Measurements from ENCODE around the gene SHB.

The SHB gene

DNA sequence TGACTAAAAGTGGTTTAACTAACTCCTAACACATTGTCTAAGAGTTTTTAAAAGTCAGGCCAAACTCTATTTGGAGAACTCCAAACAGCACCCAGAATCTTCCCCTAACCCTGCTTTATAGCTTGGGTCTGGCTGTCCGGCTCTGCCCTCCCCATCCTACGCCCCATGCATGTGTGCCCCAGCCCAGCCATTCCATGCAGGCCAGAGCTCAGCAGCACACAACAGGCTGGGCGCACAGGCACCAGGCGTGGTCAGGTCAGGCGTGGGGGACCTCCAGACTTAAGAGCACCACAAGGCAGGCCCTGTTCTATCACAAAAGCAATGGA, 31.1 kb downstream of the SHB start:
- H3K4me3 ChIP-seq (ENCODE audit: low read depth, low read length), result no peak overlapping the region
- H3K27ac ChIP-seq (ENCODE audit: extremely low read depth, low read depth, low read length), result no peak overlapping the region
- TF ChIP-seq ZNF2 (tag by site-specific recombination; IDR thresholded peaks at IDR 0.05) (no peak), ZNF37A (tag by site-specific recombination; IDR thresholded peaks at IDR 0.05) (no peak)
- TF ChIP-seq, protein P1, sequence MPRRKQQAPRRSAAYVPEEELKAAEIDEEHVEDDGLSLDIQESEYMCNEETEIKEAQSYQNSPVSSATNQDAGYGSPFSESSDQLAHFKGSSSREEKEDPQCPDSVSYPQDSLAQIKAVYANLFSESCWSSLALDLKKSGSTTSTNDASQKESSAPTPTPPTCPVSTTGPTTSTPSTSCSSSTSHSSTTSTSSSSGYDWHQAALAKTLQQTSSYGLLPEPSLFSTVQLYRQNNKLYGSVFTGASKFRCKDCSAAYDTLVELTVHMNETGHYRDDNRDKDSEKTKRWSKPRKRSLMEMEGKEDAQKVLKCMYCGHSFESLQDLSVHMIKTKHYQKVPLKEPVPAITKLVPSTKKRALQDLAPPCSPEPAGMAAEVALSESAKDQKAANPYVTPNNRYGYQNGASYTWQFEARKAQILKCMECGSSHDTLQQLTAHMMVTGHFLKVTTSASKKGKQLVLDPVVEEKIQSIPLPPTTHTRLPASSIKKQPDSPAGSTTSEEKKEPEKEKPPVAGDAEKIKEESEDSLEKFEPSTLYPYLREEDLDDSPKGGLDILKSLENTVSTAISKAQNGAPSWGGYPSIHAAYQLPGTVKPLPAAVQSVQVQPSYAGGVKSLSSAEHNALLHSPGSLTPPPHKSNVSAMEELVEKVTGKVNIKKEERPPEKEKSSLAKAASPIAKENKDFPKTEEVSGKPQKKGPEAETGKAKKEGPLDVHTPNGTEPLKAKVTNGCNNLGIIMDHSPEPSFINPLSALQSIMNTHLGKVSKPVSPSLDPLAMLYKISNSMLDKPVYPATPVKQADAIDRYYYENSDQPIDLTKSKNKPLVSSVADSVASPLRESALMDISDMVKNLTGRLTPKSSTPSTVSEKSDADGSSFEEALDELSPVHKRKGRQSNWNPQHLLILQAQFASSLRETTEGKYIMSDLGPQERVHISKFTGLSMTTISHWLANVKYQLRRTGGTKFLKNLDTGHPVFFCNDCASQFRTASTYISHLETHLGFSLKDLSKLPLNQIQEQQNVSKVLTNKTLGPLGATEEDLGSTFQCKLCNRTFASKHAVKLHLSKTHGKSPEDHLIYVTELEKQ (tag by site-specific recombination; IDR thresholded peaks at IDR 0.05; ENCODE audit: borderline replicate concordance), result no peak
- H3K36me3 ChIP-seq (ENCODE audit: control insufficient read depth in 2 of 2, insufficient read depth in 1 of 2, low read length in 2 of 2), result peaks cover 0 to 10% of the 10 kb centered on the region in 2 experiments; a peak in 1 of 3 replicates
- POLR2A ChIA-PET, result no interaction called here
- H3K9me3 ChIP-seq (ENCODE audit: control insufficient read depth, insufficient read depth, low read depth, low read length), result no peaks in the 10 kb centered on the region
- CTCF ChIA-PET, result no interaction called here
- no peaks in the 10 kb centered on the region for H3K4me1 ChIP-seq (ENCODE audit: control insufficient read depth, insufficient read depth, low read length)

DNA sequence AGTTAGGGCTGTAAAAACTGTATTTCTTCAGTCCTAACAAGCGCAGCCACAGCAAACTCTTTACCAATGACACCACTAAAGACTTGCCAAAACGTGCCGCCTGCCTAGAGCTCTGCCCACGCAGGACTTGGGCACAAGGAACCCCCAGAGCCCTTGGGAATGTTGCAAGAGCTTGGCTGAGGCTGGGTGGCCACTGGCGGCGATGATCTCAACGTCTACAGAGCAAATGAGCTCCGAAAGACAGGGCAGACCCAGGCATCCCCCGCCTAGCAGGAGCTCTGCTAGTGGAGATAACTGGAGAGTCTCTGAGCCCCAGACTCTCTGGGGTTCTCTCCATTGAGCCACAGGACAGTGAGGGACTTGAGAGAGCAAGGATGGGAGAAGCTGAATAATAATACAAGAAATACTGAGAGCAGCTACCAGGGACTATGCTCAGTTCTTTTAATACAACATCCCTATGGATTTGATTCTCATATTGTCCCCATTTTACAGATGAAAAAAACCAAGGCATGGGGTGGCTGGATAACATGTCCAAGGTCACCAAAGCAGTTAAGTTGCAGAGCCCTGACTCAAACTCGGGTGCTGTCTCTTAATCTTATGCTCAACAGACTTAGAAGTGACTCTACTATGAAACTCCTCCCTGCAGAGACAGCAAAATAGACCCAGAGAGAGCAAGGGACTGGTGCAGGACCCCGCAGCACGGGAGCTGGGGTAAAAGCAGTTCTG, 32.5 kb downstream of the SHB start:
- CTCF ChIA-PET, result interaction anchor here (1.0 to 1.2 kb wide), 2 partner anchors 9 to 123 kb away, joined by 4 to 5 read pairs; no protein-coding TSS in a partner anchor
- peaks cover 0 to 10% of the 10 kb centered on the region in 2 experiments; a peak in 1 of 3 replicates for H3K36me3 ChIP-seq (ENCODE audit: control insufficient read depth in 2 of 2, insufficient read depth in 1 of 2, low read length in 2 of 2)
- H3K4me3 ChIP-seq (ENCODE audit: low read depth, low read length), result no peak overlapping the region
- H3K27ac ChIP-seq (ENCODE audit: extremely low read depth, low read depth, low read length), result no peak overlapping the region
- H3K9me3 ChIP-seq (ENCODE audit: control insufficient read depth, insufficient read depth, low read depth, low read length), result no peaks in the 10 kb centered on the region
- POLR2A ChIA-PET, result interaction anchor here (0.7 kb wide), 1 partner anchor 10 kb away, joined by 3 read pairs; no protein-coding TSS in a partner anchor
- TF ChIP-seq SP2 (tag by site-specific recombination; IDR thresholded peaks at IDR 0.05), result no peak
- TF ChIP-seq ZNF510 (tag by site-specific recombination; IDR thresholded peaks at IDR 0.05; ENCODE audit: insufficient replicate concordance), result no peak
- no peaks in the 10 kb centered on the region for H3K4me1 ChIP-seq (ENCODE audit: control insufficient read depth, insufficient read depth, low read length)

DNA sequence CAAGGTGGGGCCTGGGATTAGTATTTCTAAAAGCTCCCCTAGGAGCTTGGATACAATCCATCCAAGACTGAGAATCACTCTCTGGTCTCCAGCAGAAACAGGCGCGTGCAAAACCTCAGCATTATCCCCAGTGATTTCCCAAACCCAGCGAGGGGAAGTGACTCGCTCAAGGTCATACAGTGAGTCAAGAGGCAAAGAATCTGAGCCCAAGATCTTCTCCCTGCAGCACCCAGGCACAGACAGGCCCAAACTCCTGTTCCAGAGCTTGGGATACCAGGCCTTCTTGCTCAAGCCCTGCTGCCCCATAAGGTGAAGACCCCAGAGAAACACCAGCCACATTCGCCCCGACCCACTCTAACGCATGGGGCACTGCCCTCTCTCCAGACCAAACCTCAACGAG, 33.2 kb downstream of the SHB start:
- no peaks in the 10 kb centered on the region for H3K4me1 ChIP-seq (ENCODE audit: control insufficient read depth, insufficient read depth, low read length)
- H3K4me3 ChIP-seq (ENCODE audit: low read depth, low read length), result no peak overlapping the region
- H3K9me3 ChIP-seq (ENCODE audit: control insufficient read depth, insufficient read depth, low read depth, low read length), result no peaks in the 10 kb centered on the region
- TF ChIP-seq ZNF791 (tag by site-specific recombination; IDR thresholded peaks at IDR 0.05), result no peak
- TF ChIP-seq GLIS1 (tag by site-specific recombination; IDR thresholded peaks at IDR 0.05), result peak; percentile 48; the same call in 1 of the 2 replicates
- TF ChIP-seq, protein P2, sequence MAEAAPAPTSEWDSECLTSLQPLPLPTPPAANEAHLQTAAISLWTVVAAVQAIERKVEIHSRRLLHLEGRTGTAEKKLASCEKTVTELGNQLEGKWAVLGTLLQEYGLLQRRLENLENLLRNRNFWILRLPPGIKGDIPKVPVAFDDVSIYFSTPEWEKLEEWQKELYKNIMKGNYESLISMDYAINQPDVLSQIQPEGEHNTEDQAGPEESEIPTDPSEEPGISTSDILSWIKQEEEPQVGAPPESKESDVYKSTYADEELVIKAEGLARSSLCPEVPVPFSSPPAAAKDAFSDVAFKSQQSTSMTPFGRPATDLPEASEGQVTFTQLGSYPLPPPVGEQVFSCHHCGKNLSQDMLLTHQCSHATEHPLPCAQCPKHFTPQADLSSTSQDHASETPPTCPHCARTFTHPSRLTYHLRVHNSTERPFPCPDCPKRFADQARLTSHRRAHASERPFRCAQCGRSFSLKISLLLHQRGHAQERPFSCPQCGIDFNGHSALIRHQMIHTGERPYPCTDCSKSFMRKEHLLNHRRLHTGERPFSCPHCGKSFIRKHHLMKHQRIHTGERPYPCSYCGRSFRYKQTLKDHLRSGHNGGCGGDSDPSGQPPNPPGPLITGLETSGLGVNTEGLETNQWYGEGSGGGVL (tag by site-specific recombination; IDR thresholded peaks at IDR 0.05), result no peak
- TF ChIP-seq ZNF658 (tag by site-specific recombination; IDR thresholded peaks at IDR 0.05), result no peak
- TF ChIP-seq ZNF324 (tag by site-specific recombination; IDR thresholded peaks at IDR 0.05), result no peak
- POLR2A ChIA-PET, result interaction anchor here (0.7 kb wide), 1 partner anchor 10 kb away, joined by 3 read pairs; no protein-coding TSS in a partner anchor
- CTCF ChIA-PET, result interaction anchor here (1.0 to 1.2 kb wide), 2 partner anchors 9 to 122 kb away, joined by 4 to 5 read pairs; no protein-coding TSS in a partner anchor
- peaks cover 0 to 10% of the 10 kb centered on the region in 2 experiments; a peak in 1 of 3 replicates for H3K36me3 ChIP-seq (ENCODE audit: control insufficient read depth in 2 of 2, insufficient read depth in 1 of 2, low read length in 2 of 2)
- H3K27ac ChIP-seq (ENCODE audit: extremely low read depth, low read depth, low read length), result no peak overlapping the region

DNA sequence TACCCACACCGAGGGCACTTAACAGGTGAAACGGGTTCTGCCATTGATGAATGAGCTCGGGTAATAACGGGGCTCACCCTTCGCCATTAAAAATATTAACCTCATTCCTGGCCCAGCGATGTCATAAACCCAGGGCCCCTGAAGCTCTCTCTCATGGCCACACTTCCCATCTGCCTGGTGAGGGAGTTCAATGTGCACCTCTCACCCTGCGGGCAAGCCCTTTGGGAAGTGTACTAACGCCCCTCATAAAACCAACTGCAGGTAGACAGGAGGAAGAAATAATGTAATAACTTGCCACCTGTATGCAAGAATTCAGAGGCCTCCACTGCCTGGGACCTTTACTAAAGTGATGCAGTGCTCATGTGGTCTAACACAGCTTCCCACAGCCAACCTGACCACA, 35.1 kb downstream of the SHB start:
- CTCF ChIA-PET, result interaction anchor here (0.6 to 0.8 kb wide), 2 partner anchors 10 to 34 kb away, joined by 3 read pairs; no protein-coding TSS in a partner anchor
- H3K4me1 ChIP-seq (ENCODE audit: control insufficient read depth, insufficient read depth, low read length), result no peaks in the 10 kb centered on the region
- peaks cover 0 to 5% of the 10 kb centered on the region in 2 experiments; a peak in 1 of 3 replicates for H3K36me3 ChIP-seq (ENCODE audit: control insufficient read depth in 2 of 2, insufficient read depth in 1 of 2, low read length in 2 of 2)
- no peaks in the 10 kb centered on the region for H3K9me3 ChIP-seq (ENCODE audit: control insufficient read depth, insufficient read depth, low read depth, low read length)
- POLR2A ChIA-PET, result no interaction called here
- H3K27ac ChIP-seq (ENCODE audit: extremely low read depth, low read depth, low read length), result no peak overlapping the region
- no peak overlapping the region for H3K4me3 ChIP-seq (ENCODE audit: low read depth, low read length)
- no peak for TF ChIP-seq TRIM28 (IDR thresholded peaks at IDR 0.05; ENCODE audit: borderline replicate concordance, low read length)
- no peak for TF ChIP-seq SALL2 (tag by site-specific recombination; IDR thresholded peaks at IDR 0.05; ENCODE audit: borderline replicate concordance)
- TF ChIP-seq, protein P3, sequence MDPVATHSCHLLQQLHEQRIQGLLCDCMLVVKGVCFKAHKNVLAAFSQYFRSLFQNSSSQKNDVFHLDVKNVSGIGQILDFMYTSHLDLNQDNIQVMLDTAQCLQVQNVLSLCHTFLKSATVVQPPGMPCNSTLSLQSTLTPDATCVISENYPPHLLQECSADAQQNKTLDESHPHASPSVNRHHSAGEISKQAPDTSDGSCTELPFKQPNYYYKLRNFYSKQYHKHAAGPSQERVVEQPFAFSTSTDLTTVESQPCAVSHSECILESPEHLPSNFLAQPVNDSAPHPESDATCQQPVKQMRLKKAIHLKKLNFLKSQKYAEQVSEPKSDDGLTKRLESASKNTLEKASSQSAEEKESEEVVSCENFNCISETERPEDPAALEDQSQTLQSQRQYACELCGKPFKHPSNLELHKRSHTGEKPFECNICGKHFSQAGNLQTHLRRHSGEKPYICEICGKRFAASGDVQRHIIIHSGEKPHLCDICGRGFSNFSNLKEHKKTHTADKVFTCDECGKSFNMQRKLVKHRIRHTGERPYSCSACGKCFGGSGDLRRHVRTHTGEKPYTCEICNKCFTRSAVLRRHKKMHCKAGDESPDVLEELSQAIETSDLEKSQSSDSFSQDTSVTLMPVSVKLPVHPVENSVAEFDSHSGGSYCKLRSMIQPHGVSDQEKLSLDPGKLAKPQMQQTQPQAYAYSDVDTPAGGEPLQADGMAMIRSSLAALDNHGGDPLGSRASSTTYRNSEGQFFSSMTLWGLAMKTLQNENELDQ (tag by site-specific recombination; IDR thresholded peaks at IDR 0.05; ENCODE audit: low read depth), result no peak
- no peak for TF ChIP-seq ZNF292 (tag by site-specific recombination; IDR thresholded peaks at IDR 0.05; ENCODE audit: borderline replicate concordance, low read depth)
- no peak for TF ChIP-seq RBAK (tag by site-specific recombination; IDR thresholded peaks at IDR 0.05)
- TF ChIP-seq, protein P4, sequence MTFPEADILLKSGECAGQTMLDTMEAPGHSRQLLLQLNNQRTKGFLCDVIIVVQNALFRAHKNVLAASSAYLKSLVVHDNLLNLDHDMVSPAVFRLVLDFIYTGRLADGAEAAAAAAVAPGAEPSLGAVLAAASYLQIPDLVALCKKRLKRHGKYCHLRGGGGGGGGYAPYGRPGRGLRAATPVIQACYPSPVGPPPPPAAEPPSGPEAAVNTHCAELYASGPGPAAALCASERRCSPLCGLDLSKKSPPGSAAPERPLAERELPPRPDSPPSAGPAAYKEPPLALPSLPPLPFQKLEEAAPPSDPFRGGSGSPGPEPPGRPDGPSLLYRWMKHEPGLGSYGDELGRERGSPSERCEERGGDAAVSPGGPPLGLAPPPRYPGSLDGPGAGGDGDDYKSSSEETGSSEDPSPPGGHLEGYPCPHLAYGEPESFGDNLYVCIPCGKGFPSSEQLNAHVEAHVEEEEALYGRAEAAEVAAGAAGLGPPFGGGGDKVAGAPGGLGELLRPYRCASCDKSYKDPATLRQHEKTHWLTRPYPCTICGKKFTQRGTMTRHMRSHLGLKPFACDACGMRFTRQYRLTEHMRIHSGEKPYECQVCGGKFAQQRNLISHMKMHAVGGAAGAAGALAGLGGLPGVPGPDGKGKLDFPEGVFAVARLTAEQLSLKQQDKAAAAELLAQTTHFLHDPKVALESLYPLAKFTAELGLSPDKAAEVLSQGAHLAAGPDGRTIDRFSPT (tag by site-specific recombination; IDR thresholded peaks at IDR 0.05), result no peak
- TF ChIP-seq WT1 (tag by site-specific recombination; IDR thresholded peaks at IDR 0.05), result no peak
